Natural killer cell (primary cell): ENCODE measurements around the gene S100A7. TPM values are rescaled to one million over a fixed set of nuclear protein-coding genes. Genes with fewer than 3 reads are reported as not detected.

Experiments used
- ATAC-seq, 3 donors: fragments of 150-1000 bp in 2 of 3; fragments of 200-7000 bp in 1 of 3; cut with Tn5 transposase; 1 replicate in 1 of 3; 2 replicates in 2 of 3; pipeline ENCODE4 v1.10.0; 2021; ENCODE audit warnings: mild to moderate bottlenecking in 2 of 3, moderate library complexity in 2 of 3
- DNase-seq, 2 donors: peaks; one replicate each; pipeline versions ENCODE4 v3.0.0 to v3.0.0-alpha.2; 2013 to 2021; ENCODE audit warnings: mixed read lengths in 1 of 2
- H3K27ac ChIP-seq: one replicate; pipeline ENCODE4 v1.5.1; 2013; ENCODE audit warnings: mild to moderate bottlenecking, low read length
- H3K27me3 ChIP-seq: one replicate; pipeline ENCODE4 v1.6.1; 2013; ENCODE audit warnings: low read length; ENCODE audit not compliant: control insufficient read depth, insufficient read depth
- H3K36me3 ChIP-seq: one replicate; pipeline ENCODE4 v1.6.1; 2013; ENCODE audit warnings: low read length; ENCODE audit not compliant: control insufficient read depth, insufficient read depth
- H3K4me1 ChIP-seq: one replicate; pipeline ENCODE4 v1.6.1; 2013; ENCODE audit warnings: low read length; ENCODE audit not compliant: control insufficient read depth, insufficient read depth
- H3K4me3 ChIP-seq: one replicate; pipeline ENCODE4 v1.5.1; 2013; ENCODE audit warnings: low read length
- H3K9me3 ChIP-seq: one replicate; pipeline ENCODE4 v1.6.1; 2013; ENCODE audit warnings: low read length; ENCODE audit not compliant: control insufficient read depth, insufficient read depth
- H3K27ac Mint-ChIP-seq, 2 donors: one replicate each; pipeline ENCODE4 v1.8.0; 2022; ENCODE audit warnings: mild to moderate bottlenecking in 2 of 2, mixed read lengths in 2 of 2, moderate library complexity in 1 of 2
- H3K27me3 Mint-ChIP-seq, 2 donors: one replicate each; pipeline ENCODE4 v1.8.0; 2022; ENCODE audit warnings: low read depth in 2 of 2, mixed read lengths in 2 of 2
- H3K36me3 Mint-ChIP-seq: one replicate; pipeline ENCODE4 v1.8.0; 2022; ENCODE audit warnings: mixed read lengths
- H3K4me1 Mint-ChIP-seq, 2 donors: one replicate each; pipeline ENCODE4 v1.8.0; 2022; ENCODE audit warnings: mixed read lengths in 2 of 2
- H3K4me3 Mint-ChIP-seq: one replicate; pipeline ENCODE4 v1.8.0; 2022; ENCODE audit warnings: mild to moderate bottlenecking, moderate library complexity, mixed read lengths
- H3K9me3 Mint-ChIP-seq, 2 donors: one replicate each; pipeline ENCODE4 v1.8.0; 2022; ENCODE audit warnings: mixed read lengths in 2 of 2
- CTCF ChIP-seq: fragments of 200-600 bp; IDR thresholded peaks from one replicate; pipeline ENCODE4 v1.8.0; 2022; ENCODE audit warnings: antibody characterized with exemption
- WGBS: methylation state at CpG from one replicate; pipeline ENCODE4 v1.1.7; 2013; ENCODE audit warnings: missing lambda C conversion rate; ENCODE audit not compliant: insufficient coverage; 5-methylcytosine and 5-hydroxymethylcytosine counted together
- intact Hi-C: fragments of 100-400 bp; cut with micrococcal nuclease; formaldehyde crosslinking; loops from one replicate; pipeline ENCODE4 v1.14.2; 2022
- total RNA-seq, 4 donors: library from RNA; stranded (reverse); fragments of 120-200 nt in 1 of 4; gene quantifications; one replicate each; pipeline versions ENCODE4 v1.2.3 to v1.2.4, GENCODE V29; 2013 to 2022

The S100A7 gene
- total RNA-seq, 3 donors from 2014 or later (not counting 1 experiment from before 2014, with no cell fraction given) = not detected

DNA sequence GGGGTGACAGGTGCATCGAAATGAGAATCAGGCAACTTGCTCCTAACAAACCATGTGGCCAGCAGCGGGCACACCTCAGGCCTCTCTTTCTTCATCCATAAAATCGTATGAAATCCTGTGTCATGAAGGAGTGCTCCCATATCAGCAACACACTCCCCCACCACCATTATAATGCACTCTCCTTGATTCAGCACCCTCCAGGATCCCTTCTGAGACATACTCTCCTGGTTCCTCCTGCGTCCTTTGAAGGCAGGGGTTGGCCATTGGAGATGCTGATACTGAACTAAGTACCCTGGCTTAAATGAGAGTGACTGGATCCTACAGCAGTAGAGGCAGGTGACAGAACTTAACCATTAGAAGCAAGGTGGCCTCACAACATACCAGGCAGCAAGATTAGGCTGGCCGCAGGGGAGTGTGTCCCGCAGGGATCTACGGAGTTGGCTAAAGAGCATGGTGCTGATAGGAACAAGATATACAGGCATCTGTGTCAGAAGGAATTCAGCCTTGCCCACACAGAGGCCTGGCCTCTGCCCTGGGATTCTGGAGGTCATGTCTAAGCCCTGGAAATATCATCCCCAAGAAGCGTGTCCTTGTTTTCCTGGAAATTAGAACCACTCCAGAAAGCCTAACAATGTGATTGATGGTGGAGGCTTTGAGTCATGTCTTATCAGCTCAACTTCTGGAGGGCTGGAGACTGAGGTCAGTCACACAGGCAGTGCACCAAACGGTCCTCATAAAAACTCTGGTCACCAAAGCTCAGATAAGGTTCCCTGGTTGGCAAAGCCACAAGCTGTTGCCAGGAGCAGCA, 27.4 kb downstream of the S100A7 start:
- intact Hi-C loops = no loop called here
- Mint-ChIP-seq H3K27me3 (peaks cover 9 to 16% of the 10 kb centered on the region in 2 donors), H3K9me3 (no peaks in the 10 kb centered on the region), H3K27ac (no peak overlapping the region), H3K36me3 (no peaks in the 10 kb centered on the region), H3K4me1 (no peaks in the 10 kb centered on the region), H3K4me3 (no peak overlapping the region)
- no peaks in the 10 kb centered on the region for H3K36me3 ChIP-seq
- TF ChIP-seq CTCF = no peak
- no peak overlapping the region for H3K4me3 ChIP-seq
- no peak for ATAC-seq
- no peaks in the 10 kb centered on the region for H3K27me3 ChIP-seq
- no peaks in the 10 kb centered on the region for H3K9me3 ChIP-seq
- no peak for DNase-seq
- WGBS = 79% methylated on average over 9 of the region's 9 CpGs
- no peak overlapping the region for H3K27ac ChIP-seq
- H3K4me1 ChIP-seq = no peaks in the 10 kb centered on the region

DNA sequence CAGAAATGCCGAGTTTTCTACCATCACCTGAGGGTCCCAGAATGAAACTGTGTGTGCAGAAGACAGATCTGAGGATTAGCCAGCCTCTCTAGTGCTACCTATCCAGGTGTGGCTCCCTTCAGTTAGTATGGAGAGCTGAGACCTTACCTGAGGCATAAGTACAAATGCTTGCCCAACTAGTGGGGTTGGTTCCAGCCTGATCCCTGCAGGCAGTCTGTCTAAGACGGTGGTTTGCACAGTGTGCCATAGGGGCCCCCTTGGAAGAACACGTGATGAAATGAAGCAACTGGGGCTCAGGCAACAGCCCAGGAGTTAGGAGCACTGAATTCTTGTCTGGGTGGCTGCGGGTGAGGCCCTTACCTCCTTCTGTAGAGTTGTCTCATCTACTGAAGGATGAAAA, 28.5 kb downstream of the S100A7 start:
- Histone ChIP-seq H3K36me3 (no peaks in the 10 kb centered on the region), H3K27me3 (no peaks in the 10 kb centered on the region), H3K4me3 (no peak overlapping the region), H3K27ac (no peak overlapping the region), H3K9me3 (no peaks in the 10 kb centered on the region), H3K4me1 (no peaks in the 10 kb centered on the region)
- H3K36me3 Mint-ChIP-seq = no peaks in the 10 kb centered on the region
- H3K4me1 Mint-ChIP-seq = no peaks in the 10 kb centered on the region
- 75% methylated on average over 4 of the region's 4 CpGs for WGBS
- no peak for TF ChIP-seq CTCF
- DNase-seq (no peak), ATAC-seq (no peak)
- intact Hi-C loops = no loop called here
- H3K4me3 Mint-ChIP-seq = no peak overlapping the region
- peaks cover 0 to 12% of the 10 kb centered on the region in 2 donors for H3K27me3 Mint-ChIP-seq
- H3K27ac Mint-ChIP-seq = no peak overlapping the region
- no peaks in the 10 kb centered on the region for H3K9me3 Mint-ChIP-seq

DNA sequence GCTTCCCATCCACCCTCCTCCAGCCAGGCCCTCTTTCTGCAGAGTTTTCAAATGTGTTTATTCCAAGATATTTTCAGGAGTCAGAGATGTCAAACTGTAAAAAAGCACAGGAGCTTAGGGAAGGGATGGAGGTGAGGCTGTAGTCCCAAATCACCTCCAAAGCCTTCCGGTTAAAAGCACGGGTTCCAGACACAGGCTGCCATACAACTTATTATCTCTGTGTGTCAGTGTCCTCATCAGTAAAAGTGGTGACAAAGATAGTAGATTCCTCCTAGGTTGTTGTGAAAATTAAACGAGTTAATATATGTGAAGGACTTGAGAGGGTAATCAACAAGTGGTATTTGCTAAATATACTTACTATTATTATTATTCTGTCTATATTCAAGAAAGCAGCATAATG, 29.0 kb downstream of the S100A7 start:
- WGBS = 75% methylated on average over 2 of the region's 3 CpGs
- no peak overlapping the region for H3K27ac Mint-ChIP-seq
- H3K4me3 Mint-ChIP-seq = no peak overlapping the region
- H3K36me3 Mint-ChIP-seq = no peaks in the 10 kb centered on the region
- Histone ChIP-seq H3K27me3 (no peaks in the 10 kb centered on the region), H3K4me3 (no peak overlapping the region), H3K4me1 (no peaks in the 10 kb centered on the region), H3K27ac (no peak overlapping the region), H3K9me3 (no peaks in the 10 kb centered on the region), H3K36me3 (no peaks in the 10 kb centered on the region)
- intact Hi-C loops = no loop called here
- H3K27me3 Mint-ChIP-seq = peaks cover 2 to 12% of the 10 kb centered on the region in 2 donors
- no peaks in the 10 kb centered on the region for H3K9me3 Mint-ChIP-seq
- TF ChIP-seq CTCF = no peak
- ATAC-seq (no peak), DNase-seq (no peak)
- no peaks in the 10 kb centered on the region for H3K4me1 Mint-ChIP-seq

DNA sequence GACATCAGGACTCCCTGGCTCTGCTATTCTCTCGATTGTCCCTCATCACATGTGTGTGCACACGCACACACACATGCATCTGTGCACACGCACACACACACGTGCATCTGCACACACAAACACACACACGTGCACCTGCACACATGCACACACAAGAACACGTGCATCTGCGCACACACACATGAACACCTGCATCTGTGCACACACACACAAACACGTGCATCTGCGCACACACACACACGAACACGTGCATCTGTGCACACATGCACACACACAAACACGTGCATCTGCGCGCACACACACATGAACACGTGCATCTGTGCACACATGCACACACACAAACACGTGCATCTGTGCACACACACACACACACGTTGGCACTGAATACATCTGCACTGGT, 29.4 kb downstream of the S100A7 start:
- H3K27ac ChIP-seq = no peak overlapping the region
- intact Hi-C loops = no loop called here
- no peak for TF ChIP-seq CTCF

More for the DNA sequence above, 29.4 kb downstream of the S100A7 start:
- H3K4me1 Mint-ChIP-seq = no peaks in the 10 kb centered on the region
- no peak overlapping the region for H3K4me3 ChIP-seq
- H3K4me1 ChIP-seq = no peaks in the 10 kb centered on the region
- no peak overlapping the region for H3K27ac Mint-ChIP-seq
- H3K4me3 Mint-ChIP-seq = no peak overlapping the region
- H3K9me3 Mint-ChIP-seq = no peaks in the 10 kb centered on the region
- no peaks in the 10 kb centered on the region for H3K27me3 ChIP-seq
- no peaks in the 10 kb centered on the region for H3K36me3 Mint-ChIP-seq
- H3K9me3 ChIP-seq = no peaks in the 10 kb centered on the region
- peaks cover 6 to 11% of the 10 kb centered on the region in 2 donors for H3K27me3 Mint-ChIP-seq
- no peak for DNase-seq
- 85% methylated on average over 17 of the region's 17 CpGs for WGBS
- ATAC-seq = no peak
- no peaks in the 10 kb centered on the region for H3K36me3 ChIP-seq
